Prostate gland (tissue), 2 donors: ENCODE data around the gene MTMR10. TPM values are rescaled to one million over a fixed set of nuclear protein-coding genes. Genes with fewer than 3 reads are reported as not detected.

Experiments used
- DNase-seq: peaks from one replicate; pipeline ENCODE4 v3.0.0-alpha.2; 2019; ENCODE audit warnings: low spot score
- H3K27ac ChIP-seq, 2 donors: fragments of 200-600 bp; sonication (generic); 2 replicates each; pipeline ENCODE4 v1.5.1; 2017 to 2019
- H3K27me3 ChIP-seq: fragments of 200-600 bp; sonication (generic); replicated peaks from 2 replicates; pipeline ENCODE4 v1.5.1; 2019; ENCODE audit not compliant: insufficient read depth
- H3K36me3 ChIP-seq, 2 donors: fragments of 200-600 bp; sonication (generic); 1 replicate in 1 of 2; 2 replicates in 1 of 2; pipeline versions ENCODE4 v1.5.1 to v1.8.1; 2017 to 2019
- H3K4me1 ChIP-seq: fragments of 200-600 bp; sonication (generic); replicated peaks from 2 replicates; pipeline ENCODE4 v1.5.1; 2019
- H3K4me3 ChIP-seq, 2 donors: fragments of 200-600 bp; sonication (generic); 2 replicates each; pipeline ENCODE4 v1.5.1; 2017 to 2019
- H3K9me3 ChIP-seq: fragments of 200-600 bp; sonication (generic); 2 replicates; pipeline ENCODE4 v1.5.1; 2017
- POLR2A ChIP-seq: fragments of 450-650 bp; IDR thresholded peaks from one replicate; pipeline ENCODE4 v1.6.1; 2016; ENCODE audit warnings: antibody characterized with exemption, mild to moderate bottlenecking
- POLR2AphosphoS5 ChIP-seq: sonication (generic); formaldehyde crosslinking; IDR thresholded peaks from one replicate; pipeline ENCODE4 v1.6.1; 2017; ENCODE audit warnings: antibody characterized with exemption
- WGBS: methylation state at CpG from one replicate; pipeline ENCODE4 v1.1.5; 2018; 5-methylcytosine and 5-hydroxymethylcytosine counted together
- intact Hi-C: fragments of 100-400 bp; cut with DNase I; formaldehyde crosslinking; loops from one replicate; pipeline ENCODE4 v1.14.2; 2022
- total RNA-seq, 2 donors: library from RNA; depleted of rRNA; stranded (reverse); fragments of >200 nt; gene quantifications; one replicate each; pipeline ENCODE4 v1.1.0, GENCODE V29; 2016
- TF ChIP-seq, protein P1 (sequence below), 4 experiments: fragments of 200-600 bp in 2 of 4; fragments of 450-650 bp in 2 of 4; sonication (generic) in 2 of 4; IDR thresholded peaks; 1 replicate in 3 of 4; 2 replicates in 1 of 4; pipeline ENCODE4 v1.5.1; 2016 to 2019; ENCODE audit warnings: antibody characterized with exemption in 4 of 4, mild to moderate bottlenecking in 2 of 4, moderate library complexity in 2 of 4

Gene MTMR10
- total RNA-seq, 2 donors from 2014 or later: 32.5 to 35.2 TPM

DNA sequence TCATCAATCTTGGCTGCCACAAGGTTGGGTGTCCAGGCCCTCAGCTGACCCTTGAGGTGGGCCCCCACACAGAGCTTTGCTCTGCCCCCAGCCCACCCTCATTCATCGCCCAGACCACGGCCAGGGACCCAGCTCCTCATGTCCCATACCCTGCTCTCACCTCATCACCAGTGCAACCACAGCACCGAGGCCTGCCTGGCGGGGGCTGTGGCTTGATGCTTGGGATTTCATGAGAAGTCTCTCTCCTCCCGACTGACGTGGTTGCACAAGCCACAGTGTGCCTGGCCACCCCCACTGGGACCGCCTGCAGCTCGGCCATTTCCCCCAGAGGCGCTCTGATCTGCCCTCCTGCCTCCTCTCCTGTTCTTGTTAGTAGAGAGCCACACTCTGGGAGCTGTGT lies 45.4 kb upstream of the MTMR10 start:
- no peaks in the 10 kb centered on the region for H3K36me3 ChIP-seq
- TF ChIP-seq, protein P1, sequence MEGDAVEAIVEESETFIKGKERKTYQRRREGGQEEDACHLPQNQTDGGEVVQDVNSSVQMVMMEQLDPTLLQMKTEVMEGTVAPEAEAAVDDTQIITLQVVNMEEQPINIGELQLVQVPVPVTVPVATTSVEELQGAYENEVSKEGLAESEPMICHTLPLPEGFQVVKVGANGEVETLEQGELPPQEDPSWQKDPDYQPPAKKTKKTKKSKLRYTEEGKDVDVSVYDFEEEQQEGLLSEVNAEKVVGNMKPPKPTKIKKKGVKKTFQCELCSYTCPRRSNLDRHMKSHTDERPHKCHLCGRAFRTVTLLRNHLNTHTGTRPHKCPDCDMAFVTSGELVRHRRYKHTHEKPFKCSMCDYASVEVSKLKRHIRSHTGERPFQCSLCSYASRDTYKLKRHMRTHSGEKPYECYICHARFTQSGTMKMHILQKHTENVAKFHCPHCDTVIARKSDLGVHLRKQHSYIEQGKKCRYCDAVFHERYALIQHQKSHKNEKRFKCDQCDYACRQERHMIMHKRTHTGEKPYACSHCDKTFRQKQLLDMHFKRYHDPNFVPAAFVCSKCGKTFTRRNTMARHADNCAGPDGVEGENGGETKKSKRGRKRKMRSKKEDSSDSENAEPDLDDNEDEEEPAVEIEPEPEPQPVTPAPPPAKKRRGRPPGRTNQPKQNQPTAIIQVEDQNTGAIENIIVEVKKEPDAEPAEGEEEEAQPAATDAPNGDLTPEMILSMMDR (IDR thresholded peaks at IDR 0.05): no peak
- TF ChIP-seq POLR2A (no peak), POLR2AphosphoS5 (no peak)
- no peaks in the 10 kb centered on the region for H3K4me1 ChIP-seq
- H3K27ac ChIP-seq: no peak overlapping the region
- no peak for DNase-seq
- H3K27me3 ChIP-seq: no peaks in the 10 kb centered on the region
- no peaks in the 10 kb centered on the region for H3K9me3 ChIP-seq
- no peak overlapping the region for H3K4me3 ChIP-seq
- intact Hi-C loops: no loop called here
- 94% methylated on average over 9 of the region's 9 CpGs for WGBS

DNA sequence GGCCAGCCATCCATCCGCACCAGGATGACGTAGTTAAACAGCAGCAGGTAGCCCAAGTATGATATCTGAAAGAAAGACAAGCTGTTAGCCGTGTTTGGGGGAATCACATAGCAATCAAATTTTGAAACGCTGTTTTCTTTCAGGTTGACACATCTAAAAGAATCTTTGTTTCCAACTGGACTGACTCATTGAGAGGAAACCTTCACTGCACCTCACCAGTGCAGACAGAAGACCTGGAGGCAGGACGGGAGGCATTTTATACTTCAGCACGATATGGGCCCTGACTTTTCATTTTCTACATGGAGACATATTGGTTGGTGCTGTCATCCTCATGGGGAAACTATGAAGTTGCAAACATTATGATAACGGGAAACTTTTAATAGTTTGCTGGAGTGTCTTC lies 44.2 kb upstream of the MTMR10 start:
- Histone ChIP-seq H3K27me3 (no peaks in the 10 kb centered on the region), H3K4me1 (no peaks in the 10 kb centered on the region), H3K4me3 (no peak overlapping the region), H3K36me3 (no peaks in the 10 kb centered on the region), H3K9me3 (no peaks in the 10 kb centered on the region), H3K27ac (no peak overlapping the region)
- intact Hi-C loops: no loop called here
- TF ChIP-seq, protein P1 (IDR thresholded peaks at IDR 0.05): no peak
- no peak for TF ChIP-seq POLR2A
- 90% methylated on average over 7 of the region's 7 CpGs for WGBS
- DNase-seq: no peak

DNA sequence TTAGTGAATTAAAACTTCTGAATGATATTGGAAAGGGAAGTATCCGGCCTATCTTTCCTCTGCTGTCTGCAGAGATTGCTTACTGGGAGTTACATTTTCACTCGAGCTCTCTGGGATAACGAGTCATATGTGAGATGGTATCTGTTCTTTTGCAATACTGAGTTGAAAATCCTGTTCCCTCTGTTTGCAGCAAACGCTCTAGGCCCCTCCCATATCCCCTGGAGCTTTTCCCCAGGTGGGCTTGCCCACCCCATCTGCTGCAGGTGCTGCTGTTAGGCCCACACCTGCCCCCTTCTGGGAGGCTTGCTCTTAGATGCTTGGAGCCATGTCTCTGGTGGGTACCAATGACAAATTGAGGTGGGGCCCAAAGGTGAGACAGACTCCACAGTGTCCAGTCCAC lies 42.7 kb upstream of the MTMR10 start:
- Histone ChIP-seq H3K4me3 (no peak overlapping the region), H3K27me3 (no peaks in the 10 kb centered on the region), H3K9me3 (no peaks in the 10 kb centered on the region), H3K4me1 (no peaks in the 10 kb centered on the region), H3K36me3 (no peaks in the 10 kb centered on the region), H3K27ac (no peak overlapping the region)
- WGBS: 22% methylated on average over 4 of the region's 4 CpGs
- no peak for DNase-seq
- TF ChIP-seq POLR2A (no peak), POLR2AphosphoS5 (no peak)
- TF ChIP-seq, protein P1 (IDR thresholded peaks at IDR 0.05): no peak
- intact Hi-C loops: no loop called here

DNA sequence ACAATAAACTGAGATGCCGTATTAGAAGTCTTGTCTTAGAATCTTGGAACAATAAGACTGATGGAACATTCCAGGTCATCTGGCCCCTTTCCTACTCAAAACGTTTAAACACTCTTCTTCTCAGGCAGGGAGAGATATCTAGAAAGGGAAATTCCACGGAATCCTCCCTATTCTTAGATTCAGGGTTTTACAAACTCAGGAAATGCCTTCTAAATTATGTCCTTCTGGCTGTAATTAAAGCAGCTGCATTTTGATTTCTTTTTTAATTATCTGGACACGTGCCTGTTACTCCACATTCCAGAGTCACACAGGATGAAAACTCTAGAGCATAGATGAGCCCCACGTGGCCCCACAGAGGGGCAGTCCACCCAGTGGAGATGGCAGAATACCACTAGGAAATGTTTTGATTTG lies 41.5 kb upstream of the MTMR10 start:
- intact Hi-C loops: no loop called here
- DNase-seq: no peak
- no peaks in the 10 kb centered on the region for H3K4me1 ChIP-seq
- no peaks in the 10 kb centered on the region for H3K9me3 ChIP-seq
- TF ChIP-seq POLR2A (no peak), POLR2AphosphoS5 (no peak)
- TF ChIP-seq, protein P1 (IDR thresholded peaks at IDR 0.05): no peak
- H3K36me3 ChIP-seq: no peaks in the 10 kb centered on the region
- no peak overlapping the region for H3K27ac ChIP-seq
- H3K27me3 ChIP-seq: no peaks in the 10 kb centered on the region
- 17% methylated on average over 5 of the region's 5 CpGs for WGBS
- no peak overlapping the region for H3K4me3 ChIP-seq

DNA sequence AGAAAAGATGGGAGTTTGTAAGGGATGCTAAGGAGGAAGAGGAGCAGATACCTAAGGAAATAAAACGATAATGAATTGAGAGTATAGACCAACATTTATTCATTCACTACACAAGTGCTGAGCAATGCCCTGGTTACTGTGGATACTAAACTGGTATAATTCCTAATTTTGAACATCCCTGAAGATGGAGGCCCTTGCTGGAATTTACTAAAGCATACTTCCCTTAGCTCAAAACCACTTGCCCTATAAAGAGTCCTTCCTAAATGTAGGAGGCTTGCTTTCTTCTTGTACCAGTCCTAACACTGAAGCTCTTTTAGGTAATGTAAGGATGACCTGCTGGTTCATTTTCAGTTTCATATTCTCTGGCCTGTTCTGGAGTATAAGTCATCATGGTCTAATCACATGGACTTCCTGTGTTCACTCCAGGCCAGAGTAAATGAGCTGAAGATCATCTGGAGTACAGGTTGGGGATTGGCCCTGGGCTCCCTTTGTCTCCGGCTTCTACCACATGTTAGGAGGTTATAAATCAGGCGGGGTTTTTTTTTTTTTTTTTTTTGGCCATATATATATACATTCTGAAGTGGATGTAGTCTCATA lies 40.1 kb upstream of the MTMR10 start:
- Histone ChIP-seq H3K36me3 (no peaks in the 10 kb centered on the region), H3K9me3 (no peaks in the 10 kb centered on the region), H3K27ac (no peak overlapping the region), H3K4me3 (no peak overlapping the region), H3K27me3 (no peaks in the 10 kb centered on the region), H3K4me1 (no peaks in the 10 kb centered on the region)
- 93% methylated on average over 3 of the region's 3 CpGs for WGBS
- TF ChIP-seq POLR2A: no peak
- no peak for TF ChIP-seq POLR2AphosphoS5
- TF ChIP-seq, protein P1 (IDR thresholded peaks at IDR 0.05): no peak
- no peak for DNase-seq
- intact Hi-C loops: no loop called here
